Esophagus muscularis mucosa (tissue), 4 donors: ENCODE data around the gene PRDM5. TPM values are rescaled to one million over a fixed set of nuclear protein-coding genes. Genes with fewer than 3 reads are reported as not detected.

Experiments
- DNase-seq: peaks from one replicate; pipeline ENCODE4 v3.0.0-alpha.2; 2017; ENCODE audit errors: extremely low spot score
- H3K27ac ChIP-seq, 4 donors: fragments of 200-600 bp; sonication (generic); replicated peaks in 1 of 4; 1 replicate in 3 of 4; 2 replicates in 1 of 4; pipeline ENCODE4 v1.5.1; 2016 to 2019; ENCODE audit warnings: mild to moderate bottlenecking in 1 of 4
- H3K27me3 ChIP-seq, 4 donors: fragments of 200-600 bp; sonication (generic); one replicate each; pipeline versions ENCODE4 v1.5.1 to v1.6.0; 2016 to 2019
- H3K36me3 ChIP-seq, 4 donors: fragments of 200-600 bp; sonication (generic); one replicate each; pipeline ENCODE4 v1.5.1; 2016 to 2019
- H3K4me1 ChIP-seq, 4 donors: fragments of 200-600 bp; sonication (generic); one replicate each; pipeline ENCODE4 v1.5.1; 2016 to 2019
- H3K4me3 ChIP-seq, 4 donors: fragments of 200-600 bp; sonication (generic); 1 replicate in 2 of 4; 2 replicates in 2 of 4; pipeline ENCODE4 v1.5.1; 2016 to 2019; ENCODE audit warnings: mild to moderate bottlenecking in 4 of 4, moderate library complexity in 1 of 4
- H3K9me3 ChIP-seq, 4 donors: fragments of 200-600 bp; sonication (generic); 1 replicate in 3 of 4; 2 replicates in 1 of 4; pipeline ENCODE4 v1.5.1; 2016 to 2019
- EP300 ChIP-seq: sonication (generic); formaldehyde crosslinking; IDR thresholded peaks from one replicate; pipeline ENCODE4 v1.6.1; 2017; ENCODE audit warnings: antibody characterized with exemption
- POLR2A ChIP-seq: fragments of 450-650 bp; IDR thresholded peaks from one replicate; pipeline ENCODE4 v1.6.1; 2017; ENCODE audit warnings: antibody characterized with exemption, moderate library complexity, mild to moderate bottlenecking, low read depth
- POLR2AphosphoS5 ChIP-seq, 2 donors: sonication (generic); formaldehyde crosslinking; IDR thresholded peaks; one replicate each; pipeline ENCODE4 v1.6.1; 2017; ENCODE audit warnings: antibody characterized with exemption in 2 of 2
- WGBS: methylation state at CpG from one replicate; pipeline ENCODE4 v1.1.5; 2018; 5-methylcytosine and 5-hydroxymethylcytosine counted together
- intact Hi-C: fragments of 100-400 bp; cut with DNase I; formaldehyde crosslinking; loops from one replicate; pipeline ENCODE4 v1.15.1; 2023
- total RNA-seq, 4 donors: library from RNA; depleted of rRNA; stranded (reverse); fragments of >200 nt; gene quantifications; one replicate each; pipeline versions ENCODE4 v1.1.0 to v1.2.1, GENCODE V29; 2016
- TF ChIP-seq, protein P1 (sequence below), 3 experiments: fragments of 200-600 bp in 2 of 3; fragments of 450-650 bp in 1 of 3; sonication (generic) in 2 of 3; IDR thresholded peaks; one replicate each; pipeline ENCODE4 v1.5.1; 2017 to 2019; ENCODE audit warnings: antibody characterized with exemption in 3 of 3, mild to moderate bottlenecking in 2 of 3, moderate library complexity in 1 of 3

PRDM5 gene
- total RNA-seq, 4 donors from 2014 or later: 10.8 to 17.0 (median 15.4) TPM

GRCh38 chr4:120923207-120923522, 639 bp upstream of the PRDM5 start:
- no peaks in the 10 kb centered on the region for H3K9me3 ChIP-seq
- no peak for DNase-seq
- H3K4me3 ChIP-seq: peak overlapping the region; percentile 72 to 85 (median 82)
- H3K27ac ChIP-seq: peak overlapping the region; percentile 91 to 96 (median 94)
- H3K36me3 ChIP-seq: no peaks in the 10 kb centered on the region
- intact Hi-C loops: loop anchor here (5.0 kb wide), 1 partner anchor 149 kb away; the partner anchor contains the start of gene NDNF
- H3K27me3 ChIP-seq: no peaks in the 10 kb centered on the region
- TF ChIP-seq POLR2AphosphoS5 (IDR thresholded peaks at IDR 0.05): no peak
- TF ChIP-seq, protein P1, sequence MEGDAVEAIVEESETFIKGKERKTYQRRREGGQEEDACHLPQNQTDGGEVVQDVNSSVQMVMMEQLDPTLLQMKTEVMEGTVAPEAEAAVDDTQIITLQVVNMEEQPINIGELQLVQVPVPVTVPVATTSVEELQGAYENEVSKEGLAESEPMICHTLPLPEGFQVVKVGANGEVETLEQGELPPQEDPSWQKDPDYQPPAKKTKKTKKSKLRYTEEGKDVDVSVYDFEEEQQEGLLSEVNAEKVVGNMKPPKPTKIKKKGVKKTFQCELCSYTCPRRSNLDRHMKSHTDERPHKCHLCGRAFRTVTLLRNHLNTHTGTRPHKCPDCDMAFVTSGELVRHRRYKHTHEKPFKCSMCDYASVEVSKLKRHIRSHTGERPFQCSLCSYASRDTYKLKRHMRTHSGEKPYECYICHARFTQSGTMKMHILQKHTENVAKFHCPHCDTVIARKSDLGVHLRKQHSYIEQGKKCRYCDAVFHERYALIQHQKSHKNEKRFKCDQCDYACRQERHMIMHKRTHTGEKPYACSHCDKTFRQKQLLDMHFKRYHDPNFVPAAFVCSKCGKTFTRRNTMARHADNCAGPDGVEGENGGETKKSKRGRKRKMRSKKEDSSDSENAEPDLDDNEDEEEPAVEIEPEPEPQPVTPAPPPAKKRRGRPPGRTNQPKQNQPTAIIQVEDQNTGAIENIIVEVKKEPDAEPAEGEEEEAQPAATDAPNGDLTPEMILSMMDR (IDR thresholded peaks at IDR 0.05): no peak
- TF ChIP-seq EP300: no peak
- TF ChIP-seq POLR2A: no peak
- H3K4me1 ChIP-seq: peaks cover 11 to 39% (median 30%) of the 10 kb centered on the region in 4 donors
- WGBS: 14% methylated on average over 12 of the region's 12 CpGs

DNA sequence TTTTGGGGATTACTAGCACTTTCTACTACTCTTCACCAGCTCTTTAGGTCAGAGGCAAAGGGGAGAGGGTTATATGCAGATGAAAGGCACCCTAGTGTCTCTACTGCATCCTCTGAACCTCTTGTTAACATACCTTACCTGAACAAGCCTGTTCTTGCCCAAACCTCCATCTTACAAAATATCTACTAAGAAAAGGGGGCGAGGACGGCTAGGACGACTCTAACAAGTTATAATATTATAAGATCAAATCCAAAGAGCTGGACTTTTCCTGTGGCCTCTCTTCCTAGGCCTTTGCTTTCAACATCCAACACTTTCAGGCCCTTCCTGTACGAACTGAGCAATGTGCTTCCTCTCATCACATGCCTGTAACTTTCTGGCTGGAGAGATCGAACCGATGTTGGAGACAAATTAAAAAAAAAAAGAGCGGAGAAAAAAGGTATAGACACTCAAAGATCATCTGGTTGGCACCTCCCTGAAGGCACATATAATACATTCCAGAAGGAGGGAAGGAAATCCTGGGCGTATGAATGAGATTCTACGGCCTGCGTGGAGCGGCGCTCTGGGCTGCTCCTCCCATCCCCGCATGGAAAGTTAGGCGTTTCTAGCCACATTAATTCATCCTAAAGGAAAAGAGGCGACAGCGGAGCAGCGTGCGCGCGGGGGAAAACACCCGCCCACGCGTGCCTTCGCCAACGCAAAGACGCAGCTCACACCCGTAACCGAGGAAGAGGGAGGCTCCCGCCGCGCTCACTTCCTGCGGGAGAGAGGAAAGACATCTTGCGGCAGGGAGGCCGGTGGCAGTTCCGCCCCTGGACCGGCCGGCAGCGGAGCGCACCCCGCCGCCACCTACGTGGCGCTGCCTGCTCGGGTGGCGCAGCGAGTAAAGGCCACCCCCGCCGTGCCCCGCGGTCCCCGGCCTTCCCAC, 808 bp downstream of the PRDM5 start:
- 3% methylated on average over 30 of the region's 51 CpGs for WGBS
- TF ChIP-seq, protein P1 (IDR thresholded peaks at IDR 0.05): no peak
- peak; percentile 71 to 72 for TF ChIP-seq POLR2AphosphoS5 (IDR thresholded peaks at IDR 0.05)
- Histone ChIP-seq H3K27me3 (no peaks in the 10 kb centered on the region), H3K27ac (peak overlapping the region; percentile 91 to 96 (median 94)), H3K4me1 (peaks cover 12 to 42% (median 30%) of the 10 kb centered on the region in 4 donors), H3K4me3 (peak overlapping the region; percentile 72 to 85 (median 82)), H3K9me3 (no peaks in the 10 kb centered on the region), H3K36me3 (no peaks in the 10 kb centered on the region)
- no peak for DNase-seq
- intact Hi-C loops: loop anchor here (5.0 kb wide), 1 partner anchor 151 kb away; the partner anchor contains the start of gene NDNF

DNA sequence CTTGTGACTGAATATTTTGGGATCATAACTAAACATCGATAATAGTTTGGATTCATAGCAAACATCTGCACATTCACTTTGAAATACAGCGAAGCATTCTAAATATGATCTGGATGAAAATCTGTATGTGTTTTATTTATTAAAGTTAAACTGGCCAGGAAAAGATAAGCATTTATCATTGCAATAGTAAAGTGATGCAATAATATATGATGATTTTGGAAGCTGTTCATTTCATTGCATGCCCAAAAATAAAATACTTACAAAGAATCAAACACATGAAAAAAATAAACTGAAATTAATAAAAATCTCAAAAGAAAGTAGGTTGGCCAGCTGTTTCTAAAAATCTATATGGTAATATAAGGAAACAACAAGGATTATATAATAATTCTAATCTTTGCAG, 1.9 kb downstream of the PRDM5 start:
- DNase-seq: no peak
- H3K4me3 ChIP-seq: no peak overlapping the region

DNA sequence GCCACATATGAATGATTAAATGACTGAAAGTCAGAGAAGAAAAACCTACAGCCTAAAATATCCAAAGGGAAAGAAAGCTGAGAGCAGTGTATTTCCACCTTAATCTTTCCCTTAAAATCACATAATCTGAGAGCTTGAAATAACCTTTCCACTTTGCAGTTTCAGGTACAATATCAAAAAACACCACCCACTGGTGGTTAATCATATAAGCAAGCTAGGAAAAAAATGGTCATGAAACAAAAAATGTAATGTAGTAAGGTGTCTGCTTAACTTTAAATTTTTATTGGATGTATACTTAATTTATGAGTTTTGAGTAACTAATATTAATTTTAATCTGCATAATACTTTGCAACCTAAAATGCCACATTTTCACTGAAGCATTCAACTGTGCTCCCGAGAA, 3.2 kb downstream of the PRDM5 start:
- TF ChIP-seq EP300 (no peak), POLR2A (no peak), POLR2AphosphoS5 (IDR thresholded peaks at IDR 0.05) (no peak)
- H3K9me3 ChIP-seq: no peaks in the 10 kb centered on the region
- H3K4me3 ChIP-seq: no peak overlapping the region
- DNase-seq: no peak
- no peak overlapping the region for H3K27ac ChIP-seq
- no peaks in the 10 kb centered on the region for H3K27me3 ChIP-seq
- intact Hi-C loops: no loop called here
- WGBS: 98% methylated on average over 1 of the region's 1 CpG
- no peaks in the 10 kb centered on the region for H3K36me3 ChIP-seq
- peaks cover 12 to 42% (median 30%) of the 10 kb centered on the region in 4 donors for H3K4me1 ChIP-seq

More for the DNA sequence above, 1.9 kb downstream of the PRDM5 start:
- no peaks in the 10 kb centered on the region for H3K9me3 ChIP-seq
- H3K27me3 ChIP-seq: no peaks in the 10 kb centered on the region
- H3K4me1 ChIP-seq: peaks cover 12 to 42% (median 30%) of the 10 kb centered on the region in 4 donors
- WGBS: 87% methylated on average over 2 of the region's 2 CpGs
- no peak for TF ChIP-seq EP300
- no peak for TF ChIP-seq POLR2A
- TF ChIP-seq, protein P1 (IDR thresholded peaks at IDR 0.05): no peak
- TF ChIP-seq POLR2AphosphoS5 (IDR thresholded peaks at IDR 0.05): no peak
- intact Hi-C loops: loop anchor here (5.0 kb wide), 1 partner anchor 152 kb away; the partner anchor contains the start of gene NDNF
- no peak overlapping the region for H3K27ac ChIP-seq
- no peaks in the 10 kb centered on the region for H3K36me3 ChIP-seq

DNA sequence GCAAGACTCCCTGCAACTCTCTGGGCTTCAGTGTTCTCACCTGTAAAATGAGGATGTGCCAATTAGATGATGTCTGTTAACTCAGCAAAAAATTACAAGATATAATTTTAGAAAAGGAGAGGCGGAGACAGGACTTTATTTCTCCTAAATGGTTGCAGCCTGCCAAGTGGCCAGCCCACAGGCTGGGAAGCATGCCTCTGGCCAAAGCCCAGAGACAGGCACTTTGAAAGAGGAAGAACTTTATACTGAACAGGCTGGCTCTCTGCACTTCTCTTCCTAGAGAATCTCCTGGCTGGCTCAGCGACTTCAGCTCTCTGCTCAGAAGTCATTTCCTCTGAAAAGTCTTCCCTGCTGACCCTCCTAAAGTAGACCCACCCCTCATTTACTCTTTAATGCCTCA, 3.7 kb downstream of the PRDM5 start:
- Histone ChIP-seq H3K4me3 (no peak overlapping the region), H3K27me3 (no peaks in the 10 kb centered on the region), H3K9me3 (no peaks in the 10 kb centered on the region), H3K27ac (no peak overlapping the region), H3K4me1 (peaks cover 12 to 42% (median 30%) of the 10 kb centered on the region in 4 donors), H3K36me3 (no peaks in the 10 kb centered on the region)
- no peak for DNase-seq
- intact Hi-C loops: no loop called here
- WGBS: 14% methylated on average over 2 of the region's 2 CpGs
- TF ChIP-seq, protein P1 (IDR thresholded peaks at IDR 0.05): no peak
- TF ChIP-seq EP300 (no peak), POLR2AphosphoS5 (IDR thresholded peaks at IDR 0.05) (no peak), POLR2A (no peak)
